Measurements from ENCODE around the gene MRPL48. TPM values are rescaled to one million over a fixed set of nuclear protein-coding genes. Genes with fewer than 3 reads are reported as not detected.

The MRPL48 gene
- total RNA-seq, 1 donor from 2014 or later: 25.6 TPM

GRCh38 chr11:73912026-73912425, 124.4 kb downstream of the MRPL48 start:
- Histone ChIP-seq H3K27me3 (ENCODE audit: control insufficient read depth in 3 of 3, insufficient read depth in 3 of 3, low read length in 3 of 3) (no peaks in the 10 kb centered on the region), H3K27ac (ENCODE audit: low read depth, low read length) (no peak overlapping the region), H3K9ac (ENCODE audit: low read depth in 1 of 3, low read length in 3 of 3) (no peak overlapping the region), H3K4me3 (ENCODE audit: low read length in 3 of 3) (no peak overlapping the region), H3K9me3 (ENCODE audit: control insufficient read depth in 3 of 3, low read length in 3 of 3) (no peaks in the 10 kb centered on the region), H3K36me3 (ENCODE audit: control insufficient read depth in 3 of 3, insufficient read depth in 3 of 3, low read length in 3 of 3) (peaks cover 34 to 52% (median 42%) of the 10 kb centered on the region in 3 donors), H3K4me1 (ENCODE audit: control insufficient read depth in 3 of 3, insufficient read depth in 3 of 3, low read length in 3 of 3) (no peaks in the 10 kb centered on the region)

- Histone ChIP-seq H3K9me3 (ENCODE audit: control insufficient read depth in 3 of 3, low read length in 3 of 3) (no peaks in the 10 kb centered on the region), H3K36me3 (ENCODE audit: control insufficient read depth in 3 of 3, insufficient read depth in 3 of 3, low read length in 3 of 3) (peaks cover 35 to 55% (median 48%) of the 10 kb centered on the region in 3 donors)
Observed at GRCh38 chr11:73913472-73913871, 125.8 kb downstream of the MRPL48 start.

GRCh38 chr11:73914284-73914683, 126.6 kb downstream of the MRPL48 start:
- Histone ChIP-seq H3K9me3 (ENCODE audit: control insufficient read depth in 3 of 3, low read length in 3 of 3) (no peaks in the 10 kb centered on the region), H3K9ac (ENCODE audit: low read depth in 1 of 3, low read length in 3 of 3) (no peak overlapping the region), H3K27me3 (ENCODE audit: control insufficient read depth in 3 of 3, insufficient read depth in 3 of 3, low read length in 3 of 3) (no peaks in the 10 kb centered on the region), H3K4me3 (ENCODE audit: low read length in 3 of 3) (no peak overlapping the region), H3K4me1 (ENCODE audit: control insufficient read depth in 3 of 3, insufficient read depth in 3 of 3, low read length in 3 of 3) (no peaks in the 10 kb centered on the region), H3K36me3 (ENCODE audit: control insufficient read depth in 3 of 3, insufficient read depth in 3 of 3, low read length in 3 of 3) (peaks cover 38 to 58% (median 53%) of the 10 kb centered on the region in 3 donors), H3K27ac (ENCODE audit: low read depth, low read length) (no peak overlapping the region)

More at GRCh38 chr11:73913472-73913871, 125.8 kb downstream of the MRPL48 start:
- no peak overlapping the region for H3K27ac ChIP-seq (ENCODE audit: low read depth, low read length)
- H3K4me1 ChIP-seq (ENCODE audit: control insufficient read depth in 3 of 3, insufficient read depth in 3 of 3, low read length in 3 of 3): no peaks in the 10 kb centered on the region
- H3K27me3 ChIP-seq (ENCODE audit: control insufficient read depth in 3 of 3, insufficient read depth in 3 of 3, low read length in 3 of 3): no peaks in the 10 kb centered on the region
- H3K9ac ChIP-seq (ENCODE audit: low read depth in 1 of 3, low read length in 3 of 3): no peak overlapping the region
- no peak overlapping the region for H3K4me3 ChIP-seq (ENCODE audit: low read length in 3 of 3)

Other genes starting within 250 kb of the MRPL48 start
- gene FAM168A, start 189.8 kb upstream of the MRPL48 start, total RNA-seq: 13.0 TPM
- gene PLEKHB1, start 141.3 kb upstream of the MRPL48 start, total RNA-seq: 1.0 TPM
- gene RAB6A, start 26.8 kb upstream of the MRPL48 start, total RNA-seq: 87.2 TPM
- gene COA4, start 89.0 kb downstream of the MRPL48 start, total RNA-seq: 73.1 TPM
- gene PAAF1, start 89.1 kb downstream of the MRPL48 start, total RNA-seq: 17.2 TPM
- gene DNAJB13, start 163.2 kb downstream of the MRPL48 start, total RNA-seq: not detected
- 25.1 TPM for gene UCP2, start 195.0 kb downstream of the MRPL48 start, total RNA-seq
- 1.6 TPM for gene UCP3, start 221.2 kb downstream of the MRPL48 start, total RNA-seq